HCT116 (cell line): ENCODE measurements around the gene CLIC4. TPM values are rescaled to one million over a fixed set of nuclear protein-coding genes. Genes with fewer than 3 reads are reported as not detected.
"Not testable (repeated sequence)": the region's sequence is repeated elsewhere in the genome, so short reads cannot be mapped to it uniquely, and the experiment has no call there.

Source experiments
- ATAC-seq: fragments of 200-7000 bp; cut with Tn5 transposase; 2 replicates; pipeline ENCODE4 v1.9.1; 2020; ENCODE audit warnings: mild to moderate bottlenecking, moderate library complexity
- BruUV-seq: library from RNA; stranded (reverse); fragments of 400-500 nt; replicated peaks from 2 replicates; lab custom pipeline; 2021; lab: Mats Ljungman, UMichigan
- CTCF ChIA-PET: fragments of 300-600 bp; sonication (Branson Sonifier 250); formaldehyde crosslinking; loops from one replicate; lab custom pipeline; 2021; ENCODE audit warnings: antibody characterized with exemption; lab: Charles Lee
- POLR2A ChIA-PET: fragments of 300-600, 350-600 bp; sonication (Branson Sonifier 250); formaldehyde crosslinking; loops from one replicate; lab custom pipeline; 2021; ENCODE audit warnings: antibody characterized with exemption; lab: Charles Lee
- RAD21 ChIA-PET, 2 experiments: fragments of 300-600 bp; sonication (Branson Sonifier 250); formaldehyde crosslinking; loops; one replicate each; lab custom pipeline; 2023; ENCODE audit warnings: low total read pairs in 2 of 2; ENCODE audit not compliant: uncharacterized antibody in 2 of 2, unreplicated experiment in 2 of 2, low non-redundant PET in 1 of 2; lab: Charles Lee
- DNase-seq: peaks from one replicate; pipeline ENCODE4 v3.0.0-alpha.2; 2010; ENCODE audit warnings: low read depth, low spot score
- H2AFZ ChIP-seq: fragments of 200-600 bp; shearing (Covaris generic), sonication (generic); 2 replicates; pipeline ENCODE4 v1.6.1; 2017; ENCODE audit warnings: low read depth, mixed run types, mixed read lengths, antibody characterized with exemption, low read length; ENCODE audit not compliant: poor library complexity, severe bottlenecking
- H3K27ac ChIP-seq: 2 replicates; pipeline ENCODE4 v1.5.1; 2012; ENCODE audit warnings: low read depth, low read length
- H3K27me3 ChIP-seq: fragments of 200-600 bp; sonication (generic); 2 replicates; pipeline ENCODE4 v1.6.1; 2016; ENCODE audit warnings: mixed run types, low read length, mixed read lengths; ENCODE audit not compliant: insufficient read depth
- H3K36me3 ChIP-seq, 2 experiments: fragments of 200-500 bp in 1 of 2; fragments of 200-600 bp in 1 of 2; sonication (Bioruptor generic) in 1 of 2; sonication (generic) in 1 of 2; 2 replicates each; pipeline versions ENCODE4 v1.5.1 to v1.6.1; 2014 to 2016; ENCODE audit warnings: low read length in 2 of 2, inconsistent platforms in 1 of 2, mixed read lengths in 1 of 2, mixed run types in 1 of 2; ENCODE audit not compliant: insufficient read depth in 2 of 2, control insufficient read depth in 1 of 2
- H3K4me1 ChIP-seq, 2 experiments: fragments of 200-600 bp in 1 of 2; sonication (generic) in 1 of 2; 2 replicates each; pipeline versions ENCODE4 v1.5.1 to v1.6.1; 2012 to 2017; ENCODE audit warnings: low read length in 2 of 2, inconsistent platforms in 1 of 2, mild to moderate bottlenecking in 1 of 2, mixed read lengths in 1 of 2, mixed run types in 1 of 2, moderate library complexity in 1 of 2; ENCODE audit not compliant: insufficient read depth in 2 of 2, control insufficient read depth in 1 of 2
- H3K4me2 ChIP-seq: fragments of 200-600 bp; sonication (generic); 2 replicates; pipeline ENCODE4 v1.6.1; 2017; ENCODE audit warnings: mixed run types, low read length, mixed read lengths
- H3K4me3 ChIP-seq, 2 experiments: fragments of 200-600 bp in 1 of 2; sonication (generic) in 1 of 2; replicated peaks in 1 of 2; 2 replicates each; pipeline ENCODE4 v1.5.1; 2011 to 2016; ENCODE audit warnings: low read length in 2 of 2, control low read depth in 1 of 2, low read depth in 1 of 2, mild to moderate bottlenecking in 1 of 2, mixed read lengths in 1 of 2, mixed run types in 1 of 2
- H3K79me2 ChIP-seq: fragments of 200-600 bp; sonication (generic); 2 replicates; pipeline ENCODE4 v1.6.1; 2017; ENCODE audit warnings: mild to moderate bottlenecking, mixed run types, low read length, moderate library complexity, mixed read lengths; ENCODE audit not compliant: insufficient read depth
- H3K9ac ChIP-seq: fragments of 200-600 bp; sonication (generic); 2 replicates; pipeline ENCODE4 v1.6.1; 2016; ENCODE audit warnings: low read length, mixed read lengths
- H3K9me2 ChIP-seq: fragments of 200-600 bp; sonication (generic), shearing (Covaris generic); 2 replicates; pipeline ENCODE4 v1.6.1; 2017; ENCODE audit warnings: mixed run types, mild to moderate bottlenecking, moderate library complexity; ENCODE audit not compliant: insufficient read depth
- H3K9me3 ChIP-seq, 2 experiments: fragments of 200-500 bp in 1 of 2; fragments of 200-600 bp in 1 of 2; sonication (Bioruptor generic) in 1 of 2; sonication (generic) in 1 of 2; 2 replicates each; pipeline ENCODE4 v1.6.1; 2014 to 2017; ENCODE audit warnings: low read length in 2 of 2, mixed read lengths in 2 of 2, inconsistent platforms in 1 of 2, low read depth in 1 of 2, mild to moderate bottlenecking in 1 of 2, mixed run types in 1 of 2, moderate library complexity in 1 of 2; ENCODE audit not compliant: control insufficient read depth in 1 of 2, insufficient read depth in 1 of 2
- H4K20me1 ChIP-seq: fragments of 200-600 bp; sonication (generic), shearing (Covaris generic); 2 replicates; pipeline ENCODE4 v1.6.1; 2017; ENCODE audit warnings: mixed run types, mild to moderate bottlenecking, moderate library complexity; ENCODE audit not compliant: insufficient read depth
- ATF3 ChIP-seq: IDR thresholded peaks from 2 replicates; pipeline ENCODE4 v1.6.1; 2012
- FOSL1 ChIP-seq: IDR thresholded peaks from 2 replicates; pipeline ENCODE4 v1.6.1; 2012; ENCODE audit warnings: low read depth
- POLR2A ChIP-seq: IDR thresholded peaks from 2 replicates; pipeline ENCODE4 v1.7.0; 2011; ENCODE audit warnings: borderline replicate concordance; ENCODE audit not compliant: insufficient read depth, insufficient read length; ENCODE audit errors: extremely low read depth
- RAD21 ChIP-seq: IDR thresholded peaks from 2 replicates; pipeline ENCODE4 v1.6.1; 2012; ENCODE audit warnings: low read depth, mild to moderate bottlenecking
- SP1 ChIP-seq: IDR thresholded peaks from 2 replicates; pipeline ENCODE4 v1.6.1; 2012; ENCODE audit warnings: low read depth
- ZFX ChIP-seq: fragments of 450-650 bp; IDR thresholded peaks from 2 replicates; pipeline ENCODE4 v1.6.1; 2017
- intact Hi-C: fragments of 100-400 bp; cut with micrococcal nuclease; formaldehyde crosslinking; loops from 2 replicates; pipeline ENCODE4 v1.10.0; 2022
- total RNA-seq: library from RNA; stranded (reverse); gene quantifications from one replicate; pipeline ENCODE4 v1.2.1, GENCODE V29; 2021; ENCODE audit not compliant: unreplicated experiment

CLIC4 gene
- total RNA-seq, 1 experiment from 2014 or later, result 77.2 TPM

GRCh38 chr1:24778141-24778540, 32.9 kb downstream of the CLIC4 start (continued):
- TF ChIP-seq POLR2A, result no peak
- TF ChIP-seq SP1, result no peak
- TF ChIP-seq ZFX, result no peak
- no peak for TF ChIP-seq ATF3
- TF ChIP-seq FOSL1, result no peak

- H3K9me2 ChIP-seq, H3K27ac ChIP-seq, H2AFZ ChIP-seq, H3K4me1 ChIP-seq, H3K36me3 ChIP-seq, ATAC-seq, BruUV-seq, H3K4me2 ChIP-seq, RAD21 ChIA-PET, H3K79me2 ChIP-seq, intact Hi-C loops, H3K4me3 ChIP-seq, DNase-seq, H3K9ac ChIP-seq, H4K20me1 ChIP-seq, H3K9me3 ChIP-seq, H3K27me3 ChIP-seq, POLR2A ChIA-PET: not testable (repeated sequence)
- CTCF ChIA-PET, result interaction anchor here (1.0 kb wide), 1 partner anchor 90 kb away, joined by 3 read pairs; no protein-coding TSS in a partner anchor
These were observed 34.0 kb downstream of the CLIC4 start for GRCh38 chr1:24779199-24779598.

- peak; percentile 19; the same call in 1 of the 2 replicates for TF ChIP-seq RAD21
- no peak for TF ChIP-seq FOSL1
- peaks cover 3% of the 10 kb centered on the region; the same call in 1 of the 2 replicates for H3K79me2 ChIP-seq
- H3K9ac ChIP-seq, result no peak overlapping the region
- H3K27me3 ChIP-seq, result no peaks in the 10 kb centered on the region
- H3K4me3 ChIP-seq, result no peak overlapping the region
- no peaks in the 10 kb centered on the region for H3K4me1 ChIP-seq
- ChIA-PET RAD21 (no interaction called here), CTCF (interaction anchor here (1.0 kb wide), 1 partner anchor 91 kb away, joined by 3 read pairs; no protein-coding TSS in a partner anchor), POLR2A (no interaction called here)
- no peak overlapping the region for H3K4me2 ChIP-seq
- H3K36me3 ChIP-seq, result no peaks in the 10 kb centered on the region
- H3K9me2 ChIP-seq, result no peaks in the 10 kb centered on the region; the same call in 1 of the 2 replicates
- ATAC-seq, result no peak
- H4K20me1 ChIP-seq, result no peaks in the 10 kb centered on the region
- no peaks in the 10 kb centered on the region for H3K9me3 ChIP-seq
- H3K27ac ChIP-seq, result no peak overlapping the region
- DNase-seq, result no peak
- no peak overlapping the region for H2AFZ ChIP-seq
- BruUV-seq, result no TSS peak
- intact Hi-C loops, result no loop called here
These were observed 34.6 kb downstream of the CLIC4 start for GRCh38 chr1:24779689-24780464.

- H3K4me2 ChIP-seq, H3K79me2 ChIP-seq, RAD21 ChIA-PET, intact Hi-C loops, H3K4me3 ChIP-seq, H3K9me3 ChIP-seq, CTCF ChIA-PET, H2AFZ ChIP-seq, BruUV-seq, H4K20me1 ChIP-seq, H3K4me1 ChIP-seq, H3K9me2 ChIP-seq, POLR2A ChIA-PET, H3K36me3 ChIP-seq, H3K9ac ChIP-seq, DNase-seq, H3K27me3 ChIP-seq, H3K27ac ChIP-seq, ATAC-seq: not testable (repeated sequence)
These were observed 35.4 kb downstream of the CLIC4 start for GRCh38 chr1:24780626-24781025.
